HT-29 (cell line): Measurements from ENCODE around the gene MS4A14. TPM values are rescaled to one million over a fixed set of nuclear protein-coding genes. Genes with fewer than 3 reads are reported as not detected.

Source experiments
- total RNA-seq: library from RNA; depleted of rRNA; stranded (reverse); fragments of >200 nt; shearing (Covaris generic); gene quantifications from 2 replicates; pipeline ENCODE4 v1.2.3, GENCODE V29; 2014; rRNA removed

MS4A14 gene
- total RNA-seq, 1 experiment from 2014 or later, result not detected

Other genes starting within 250 kb of the MS4A14 start
- not detected in 2 replicates for gene MS4A6A, start 213.4 kb upstream of the MS4A14 start, total RNA-seq
- gene MS4A4E, start 153.3 kb upstream of the MS4A14 start, total RNA-seq, result 0.43 TPM in 1 of 2 replicates, not detected in the other
- gene MS4A4A, start 115.8 kb upstream of the MS4A14 start, total RNA-seq, result not detected in 2 replicates
- gene MS4A6E, start 69.2 kb upstream of the MS4A14 start, total RNA-seq, result not detected in 2 replicates
- not detected in 2 replicates for gene MS4A7, start 17.9 kb upstream of the MS4A14 start, total RNA-seq
- not detected in 2 replicates for gene MS4A5, start 33.1 kb downstream of the MS4A14 start, total RNA-seq
- not detected in 2 replicates for gene MS4A1, start 59.4 kb downstream of the MS4A14 start, total RNA-seq
- gene MS4A12, start 96.3 kb downstream of the MS4A14 start, total RNA-seq, result not detected in 2 replicates
- gene MS4A13, start 118.9 kb downstream of the MS4A14 start, total RNA-seq, result not detected in 2 replicates